ENCODE data around the gene ATP6V1F.

GRCh38 chr7:128879461-128879938 lies 16.8 kb downstream of the ATP6V1F start:
- TF ChIP-seq, protein P1, sequence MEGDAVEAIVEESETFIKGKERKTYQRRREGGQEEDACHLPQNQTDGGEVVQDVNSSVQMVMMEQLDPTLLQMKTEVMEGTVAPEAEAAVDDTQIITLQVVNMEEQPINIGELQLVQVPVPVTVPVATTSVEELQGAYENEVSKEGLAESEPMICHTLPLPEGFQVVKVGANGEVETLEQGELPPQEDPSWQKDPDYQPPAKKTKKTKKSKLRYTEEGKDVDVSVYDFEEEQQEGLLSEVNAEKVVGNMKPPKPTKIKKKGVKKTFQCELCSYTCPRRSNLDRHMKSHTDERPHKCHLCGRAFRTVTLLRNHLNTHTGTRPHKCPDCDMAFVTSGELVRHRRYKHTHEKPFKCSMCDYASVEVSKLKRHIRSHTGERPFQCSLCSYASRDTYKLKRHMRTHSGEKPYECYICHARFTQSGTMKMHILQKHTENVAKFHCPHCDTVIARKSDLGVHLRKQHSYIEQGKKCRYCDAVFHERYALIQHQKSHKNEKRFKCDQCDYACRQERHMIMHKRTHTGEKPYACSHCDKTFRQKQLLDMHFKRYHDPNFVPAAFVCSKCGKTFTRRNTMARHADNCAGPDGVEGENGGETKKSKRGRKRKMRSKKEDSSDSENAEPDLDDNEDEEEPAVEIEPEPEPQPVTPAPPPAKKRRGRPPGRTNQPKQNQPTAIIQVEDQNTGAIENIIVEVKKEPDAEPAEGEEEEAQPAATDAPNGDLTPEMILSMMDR (conservative IDR thresholded peaks at IDR 0.05; ENCODE audit: low read length) = no peak
- no peak for TF ChIP-seq EZH2phosphoT487 (IDR thresholded peaks at IDR 0.05; ENCODE audit: borderline replicate concordance, low read depth, low read length)

All from OCI-LY7 (cell line).